Mucosa of descending colon (tissue), 3 donors: ENCODE data around the gene ITCH. TPM values are rescaled to one million over a fixed set of nuclear protein-coding genes. Genes with fewer than 3 reads are reported as not detected.
"Not testable (repeated sequence)": the region's sequence is repeated elsewhere in the genome, so short reads cannot be mapped to it uniquely, and the experiment has no call there.

ENCODE experiments used
- ATAC-seq: fragments of 200-7000 bp; cut with Tn5 transposase; one replicate; pipeline ENCODE4 v1.9.1; 2020; ENCODE audit warnings: mild to moderate bottlenecking, moderate library complexity
- DNase-seq, 3 donors: peaks; one replicate each; pipeline ENCODE4 v3.0.0-alpha.2; 2020
- H3K36me3 ChIP-seq: fragments of 200-600 bp; one replicate; pipeline ENCODE4 v1.8.0; 2021; ENCODE audit warnings: low read depth, mild to moderate bottlenecking
- H3K4me1 ChIP-seq: fragments of 200-600 bp; one replicate; pipeline ENCODE4 v1.8.0; 2021; ENCODE audit warnings: low read depth, mild to moderate bottlenecking
- H3K4me3 ChIP-seq: fragments of 200-600 bp; one replicate; pipeline ENCODE4 v1.8.0; 2021; ENCODE audit warnings: mild to moderate bottlenecking
- H3K9me3 ChIP-seq: fragments of 200-600 bp; one replicate; pipeline ENCODE4 v1.8.0; 2021; ENCODE audit warnings: mild to moderate bottlenecking
- intact Hi-C, 2 donors: fragments of 100-400 bp; cut with DNase I in 1 of 2; cut with micrococcal nuclease in 1 of 2; formaldehyde crosslinking; loops; one replicate each; pipeline versions ENCODE4 v1.11.0 to v1.11.1; 2022; cut with DNase I, micrococcal nuclease
- total RNA-seq, 3 donors: library from RNA; stranded (reverse); fragmentation: NEBNext Ultra II Directional in 2 of 3; extraction: Animal tissue kit (Norgen Biotek cat#: 25700) in 2 of 3; gene quantifications; one replicate each; pipeline versions ENCODE4 v1.2.1 to v1.2.4, GENCODE V29; 2021 to 2023
- TF ChIP-seq, protein P1 (sequence below): fragments of 200-600 bp; IDR thresholded peaks from one replicate; pipeline ENCODE4 v1.8.0; 2022; ENCODE audit warnings: antibody characterized with exemption, mild to moderate bottlenecking
- donor health status: DM: no; HTN: no; CAD: no; lungs with moderate emphysema.
- donor health status: DM: no; HTN: no; CAD: no.
- donor health status: DM: no; HTN: yes; CAD: no.

ITCH gene
- total RNA-seq, 3 donors from 2014 or later = 60.0 to 81.0 (median 75.0) TPM

DNA sequence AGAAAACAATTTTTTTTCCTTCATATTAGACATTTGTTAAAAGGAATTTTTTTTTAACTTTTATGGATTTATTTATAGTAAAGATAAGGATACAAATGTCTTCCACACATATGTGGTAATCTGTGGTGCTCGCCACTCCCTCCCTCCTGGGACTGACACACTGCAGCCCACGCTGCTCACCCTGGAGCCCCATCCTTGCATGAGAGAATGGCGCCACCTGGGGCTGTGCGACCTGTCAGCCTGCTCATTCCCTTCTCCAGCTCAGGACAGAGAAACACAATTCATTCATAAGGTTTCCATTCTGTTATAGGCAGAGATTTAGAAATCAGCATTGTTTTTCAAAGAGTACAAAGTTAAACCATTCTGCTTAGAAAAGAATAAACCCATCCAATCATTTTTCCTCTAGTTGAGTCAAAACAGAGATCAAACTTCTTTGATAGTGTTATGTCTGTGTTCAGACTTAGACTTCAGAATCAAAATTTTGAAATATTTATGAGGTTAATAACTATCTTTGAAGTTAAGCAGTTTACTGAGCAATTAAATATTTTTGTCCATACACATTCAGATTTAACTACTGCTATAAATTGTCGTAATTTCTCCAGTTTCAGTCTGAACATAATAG, 110.3 kb downstream of the ITCH start:
- Histone ChIP-seq H3K36me3 (no peaks in the 10 kb centered on the region), H3K4me1 (no peaks in the 10 kb centered on the region), H3K4me3 (no peak overlapping the region), H3K9me3 (no peaks in the 10 kb centered on the region)
- TF ChIP-seq, protein P1, sequence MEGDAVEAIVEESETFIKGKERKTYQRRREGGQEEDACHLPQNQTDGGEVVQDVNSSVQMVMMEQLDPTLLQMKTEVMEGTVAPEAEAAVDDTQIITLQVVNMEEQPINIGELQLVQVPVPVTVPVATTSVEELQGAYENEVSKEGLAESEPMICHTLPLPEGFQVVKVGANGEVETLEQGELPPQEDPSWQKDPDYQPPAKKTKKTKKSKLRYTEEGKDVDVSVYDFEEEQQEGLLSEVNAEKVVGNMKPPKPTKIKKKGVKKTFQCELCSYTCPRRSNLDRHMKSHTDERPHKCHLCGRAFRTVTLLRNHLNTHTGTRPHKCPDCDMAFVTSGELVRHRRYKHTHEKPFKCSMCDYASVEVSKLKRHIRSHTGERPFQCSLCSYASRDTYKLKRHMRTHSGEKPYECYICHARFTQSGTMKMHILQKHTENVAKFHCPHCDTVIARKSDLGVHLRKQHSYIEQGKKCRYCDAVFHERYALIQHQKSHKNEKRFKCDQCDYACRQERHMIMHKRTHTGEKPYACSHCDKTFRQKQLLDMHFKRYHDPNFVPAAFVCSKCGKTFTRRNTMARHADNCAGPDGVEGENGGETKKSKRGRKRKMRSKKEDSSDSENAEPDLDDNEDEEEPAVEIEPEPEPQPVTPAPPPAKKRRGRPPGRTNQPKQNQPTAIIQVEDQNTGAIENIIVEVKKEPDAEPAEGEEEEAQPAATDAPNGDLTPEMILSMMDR = no peak
- ATAC-seq (peak; percentile 70), DNase-seq (peak in 2 of 3 donors; percentile 60 to 67)
- intact Hi-C loops = no loop called here

DNA sequence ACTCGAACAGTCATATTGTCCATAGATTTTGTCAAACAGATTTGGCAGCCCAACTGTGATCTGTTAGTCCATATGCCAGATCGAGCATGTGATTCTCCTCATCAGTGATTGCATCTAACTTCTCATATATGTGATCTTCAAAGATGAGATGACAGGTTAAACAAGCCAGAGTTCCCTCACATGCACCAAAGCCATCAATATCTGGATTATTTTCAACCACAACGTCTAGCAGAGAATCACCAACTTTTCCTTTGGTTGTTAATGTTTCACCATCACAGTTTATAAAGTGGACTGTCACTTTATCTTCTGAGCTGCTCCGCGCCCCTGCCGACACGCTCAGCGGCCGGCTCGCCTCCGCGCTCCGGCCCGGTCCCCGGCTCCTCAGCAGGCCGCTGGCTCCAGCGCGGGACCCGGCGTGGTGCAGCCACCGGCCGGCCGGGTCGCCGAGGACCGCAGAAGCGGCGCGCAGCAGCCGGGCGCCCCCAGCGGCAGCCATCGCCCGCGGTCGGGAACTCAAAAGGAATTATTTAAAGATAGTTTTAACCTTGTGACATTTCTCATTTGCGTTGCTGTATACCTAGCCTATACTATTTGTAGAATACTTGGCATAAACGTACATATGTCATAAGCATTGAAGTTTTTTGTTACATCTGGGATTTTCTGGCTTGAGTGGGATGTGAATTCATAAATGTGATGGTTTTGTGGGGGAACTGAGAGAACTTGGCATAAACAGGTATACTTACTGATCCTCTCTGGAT, 113.1 kb downstream of the ITCH start:
- intact Hi-C loops = no loop called here
- Histone ChIP-seq H3K36me3 (peaks cover 3% of the 10 kb centered on the region), H3K9me3 (no peaks in the 10 kb centered on the region), H3K4me1 (no peaks in the 10 kb centered on the region), H3K4me3 (no peak overlapping the region)
- ATAC-seq (peak; percentile 90), DNase-seq (peak; percentile 47 to 62 (median 54))
- TF ChIP-seq, protein P1 = peak; percentile 20

DNA sequence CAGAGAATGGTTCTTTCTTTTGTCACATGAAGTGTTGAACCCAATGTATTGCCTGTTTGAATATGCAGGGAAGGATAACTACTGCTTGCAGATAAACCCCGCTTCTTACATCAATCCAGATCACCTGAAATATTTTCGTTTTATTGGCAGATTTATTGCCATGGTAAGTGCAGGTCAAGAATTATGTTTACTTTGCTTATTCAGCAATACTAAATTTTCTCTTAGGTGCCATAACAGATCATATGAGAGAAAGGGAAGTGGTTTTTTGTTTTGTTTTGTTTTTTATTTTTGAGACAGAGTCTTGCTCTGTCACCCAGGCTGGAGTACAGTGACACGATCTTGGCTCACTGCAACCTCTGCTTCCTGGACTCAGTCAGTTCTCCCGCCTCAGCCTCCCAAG, 116.6 kb downstream of the ITCH start:
- ATAC-seq = no peak
- intact Hi-C loops = no loop called here

DNA sequence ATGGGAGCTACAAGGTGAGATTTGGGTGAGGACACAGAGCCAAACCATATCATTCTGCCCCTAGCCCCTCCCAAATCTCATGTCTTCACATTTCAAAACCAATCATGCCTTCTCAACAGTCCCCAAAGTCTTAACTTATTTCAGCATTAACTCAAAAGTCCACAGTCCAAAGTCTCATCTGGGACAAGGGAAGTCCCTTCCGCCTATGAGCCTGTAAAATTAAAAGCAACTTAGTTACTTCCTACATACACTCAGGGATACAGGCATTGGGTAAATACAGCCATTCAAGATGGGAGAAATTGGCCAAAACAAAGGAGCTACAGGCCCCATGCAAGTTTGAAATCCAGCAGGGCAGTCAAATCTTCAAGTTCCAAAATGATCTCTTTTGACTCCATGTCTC, 119.1 kb downstream of the ITCH start:
- H3K4me1 ChIP-seq, intact Hi-C loops, H3K4me3 ChIP-seq, DNase-seq, H3K9me3 ChIP-seq, H3K36me3 ChIP-seq: not testable (repeated sequence)
- ATAC-seq = peak; percentile 22

More for the DNA sequence above, 116.6 kb downstream of the ITCH start:
- peaks cover 3% of the 10 kb centered on the region for H3K36me3 ChIP-seq
- H3K4me3 ChIP-seq = no peak overlapping the region
- no peak for DNase-seq
- TF ChIP-seq, protein P1 = no peak
- H3K4me1 ChIP-seq = no peaks in the 10 kb centered on the region
- no peaks in the 10 kb centered on the region for H3K9me3 ChIP-seq

DNA sequence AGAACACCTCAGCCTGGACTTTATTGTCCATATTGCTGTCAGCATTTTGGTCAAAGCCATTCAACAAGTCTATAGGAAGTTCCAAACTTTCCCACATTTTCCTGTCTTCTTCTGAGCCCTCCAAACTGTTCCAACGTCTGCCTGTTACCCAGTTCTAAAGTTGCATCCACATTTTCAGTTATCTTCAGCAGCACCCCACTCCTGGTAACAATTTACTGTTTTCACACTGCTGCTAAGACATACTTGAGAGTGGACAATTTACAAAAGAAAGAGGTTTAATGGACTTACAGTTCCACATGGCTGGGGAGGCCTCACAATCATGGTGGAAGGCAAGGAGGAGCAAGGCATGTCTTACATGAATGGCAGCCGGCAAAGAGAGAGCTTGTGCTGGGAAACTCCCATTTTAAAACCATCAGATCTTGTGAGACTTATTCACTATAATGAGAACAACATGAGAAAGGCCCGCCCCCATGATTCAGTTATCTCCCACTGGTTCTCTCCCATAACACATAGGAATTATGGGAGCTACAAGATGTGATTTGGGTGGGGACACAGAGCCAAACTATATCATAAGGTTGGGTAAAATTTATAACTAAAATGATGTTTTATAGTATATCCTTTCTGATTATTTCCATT, 120.6 kb downstream of the ITCH start:
- H3K36me3 ChIP-seq, H3K4me3 ChIP-seq, H3K4me1 ChIP-seq, ATAC-seq, intact Hi-C loops, DNase-seq, H3K9me3 ChIP-seq: not testable (repeated sequence)

DNA sequence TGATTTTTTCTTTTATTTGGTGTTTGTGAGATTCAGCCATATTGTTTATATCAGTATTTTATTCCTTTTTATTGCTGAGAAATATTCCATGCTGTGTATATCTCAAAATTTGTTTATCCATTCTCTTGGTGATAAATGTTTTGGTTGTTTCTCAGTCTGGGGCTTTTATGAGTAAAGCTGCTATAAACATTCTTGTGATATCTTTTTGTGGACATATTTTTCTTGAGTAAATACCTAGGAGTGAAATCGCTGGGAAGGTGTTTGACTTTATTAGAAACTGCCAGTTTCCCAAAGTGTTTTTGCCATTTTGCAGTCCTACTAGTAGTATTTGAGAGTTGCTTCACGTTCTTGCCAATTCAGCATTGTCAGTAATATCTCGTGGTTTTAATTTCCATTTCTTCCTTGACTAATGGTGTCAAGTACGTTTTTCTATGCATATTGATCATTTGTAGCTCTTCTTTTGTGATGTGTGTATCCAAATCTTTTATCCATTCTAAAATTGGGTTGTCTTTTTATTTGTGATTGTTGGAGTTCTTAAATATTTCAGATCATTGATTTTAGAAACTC, 122.1 kb downstream of the ITCH start:
- H3K9me3 ChIP-seq = no peaks in the 10 kb centered on the region
- TF ChIP-seq, protein P1 = no peak
- no peak overlapping the region for H3K4me3 ChIP-seq
- ATAC-seq (no peak), DNase-seq (no peak)
- H3K4me1 ChIP-seq = no peaks in the 10 kb centered on the region
- intact Hi-C loops = no loop called here
- peaks cover 3% of the 10 kb centered on the region for H3K36me3 ChIP-seq
